Right lobe of liver (tissue), 6 donors: Measurements from ENCODE around the gene ADGRB3. TPM values are rescaled to one million over a fixed set of nuclear protein-coding genes. Genes with fewer than 3 reads are reported as not detected.

Experiments
- ATAC-seq, 4 donors: fragments of 200-7000 bp; cut with Tn5 transposase; one replicate each; pipeline ENCODE4 v1.9.1; 2020; ENCODE audit warnings: mild to moderate bottlenecking in 4 of 4, moderate library complexity in 4 of 4
- DNase-seq, 3 donors: peaks; one replicate each; pipeline ENCODE4 v3.0.0-alpha.2; 2020
- H3K27ac ChIP-seq, 3 donors: fragments of 200-600 bp; one replicate each; pipeline ENCODE4 v1.8.0; 2022
- H3K27me3 ChIP-seq, 2 donors: fragments of 200-600 bp; one replicate each; pipeline ENCODE4 v1.8.0; 2022
- H3K36me3 ChIP-seq, 4 donors: fragments of 200-600 bp; sonication (generic) in 1 of 4; one replicate each; pipeline versions ENCODE4 v1.5.1 to v1.8.0; 2017 to 2022; ENCODE audit warnings: control low read depth in 1 of 4
- H3K4me1 ChIP-seq, 4 donors: fragments of 200-600 bp; sonication (generic) in 1 of 4; one replicate each; pipeline versions ENCODE4 v1.5.1 to v1.8.0; 2017 to 2022; ENCODE audit warnings: control low read depth in 1 of 4
- H3K4me3 ChIP-seq, 3 donors: fragments of 200-600 bp; one replicate each; pipeline ENCODE4 v1.8.0; 2022
- H3K9me3 ChIP-seq, 4 donors: fragments of 200-600 bp; sonication (generic) in 1 of 4; one replicate each; pipeline versions ENCODE4 v1.5.1 to v1.8.0; 2017 to 2022; ENCODE audit warnings: control low read depth in 1 of 4
- POLR2A ChIP-seq: fragments of 450-650 bp; IDR thresholded peaks from one replicate; pipeline ENCODE4 v1.6.1; 2017; ENCODE audit warnings: antibody characterized with exemption, mild to moderate bottlenecking
- WGBS: methylation state at CpG from one replicate; pipeline ENCODE4 v1.1.6; 2018; ENCODE audit warnings: low coverage, low lambda C conversion rate; ENCODE audit not compliant: insufficient coverage; ENCODE audit errors: missing lambda C conversion rate; 5-methylcytosine and 5-hydroxymethylcytosine counted together
- intact Hi-C, 2 donors: fragments of 100-400 bp; cut with DNase I; formaldehyde crosslinking; loops; one replicate each; pipeline versions ENCODE4 v1.11.2 to v1.14.1; 2022
- total RNA-seq, 6 experiments: library from RNA; depleted of rRNA in 2 of 6; stranded (reverse); fragments of >200 nt in 2 of 6; fragmentation: NEBNext Ultra II Directional in 3 of 6; extraction: Animal tissue kit (Norgen Biotek cat#: 25700) in 3 of 6; gene quantifications; one replicate each; pipeline versions ENCODE4 v1.1.0 to v1.2.4, GENCODE V29; 2016 to 2023
- TF ChIP-seq, protein P1 (sequence below), 4 donors: fragments of 200-600 bp in 3 of 4; fragments of 450-650 bp in 1 of 4; IDR thresholded peaks; one replicate each; pipeline versions ENCODE4 v1.5.1 to v1.8.0; 2016 to 2022; ENCODE audit warnings: antibody characterized with exemption in 4 of 4, mild to moderate bottlenecking in 2 of 4
- donor health status: DM: no; HTN: yes; CAD: no.
- donor health status: DM: no; HTN: no; CAD: no.
- donor health status: DM: no; HTN: no; CAD: no.
- donor health status: DM: no; HTN: yes; CAD: no.
- donor health status: DM: no; HTN: yes; CAD: no.

Gene ADGRB3
- total RNA-seq, 6 experiments from 2014 or later, result 0.18 to 0.42 (median 0.24) TPM

DNA sequence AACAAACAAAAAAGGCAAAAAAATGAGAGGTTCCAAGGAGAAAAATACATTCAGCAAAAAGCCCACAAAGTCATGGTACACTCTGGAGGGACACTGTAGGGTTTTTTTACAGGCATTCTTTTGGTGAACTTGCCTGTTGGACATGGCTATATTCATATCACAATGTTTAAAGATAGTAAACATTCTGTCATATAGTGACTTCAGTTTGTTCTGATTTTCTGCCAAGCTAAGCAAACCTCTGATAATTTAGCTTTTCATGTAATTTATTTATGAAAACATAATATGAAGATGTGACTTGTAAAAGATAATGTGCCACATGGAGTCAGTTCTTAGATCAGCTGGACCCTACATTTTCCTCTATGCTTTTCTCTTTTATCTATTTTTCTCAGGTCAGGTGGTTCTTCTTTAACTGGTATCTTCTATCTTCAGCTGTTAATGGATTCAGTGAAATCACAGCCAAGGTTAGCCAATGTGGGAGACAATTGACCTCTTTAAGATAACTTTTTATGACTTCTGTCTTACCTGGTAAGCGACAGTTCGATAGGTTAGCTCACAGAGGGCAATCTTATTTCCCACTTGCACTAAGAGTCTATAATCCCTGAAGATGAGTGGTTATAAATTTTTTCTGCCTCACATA, 87.9 kb downstream of the ADGRB3 start:
- Histone ChIP-seq H3K27me3 (no peaks in the 10 kb centered on the region), H3K4me1 (peaks cover 0 to 19% (median 2%) of the 10 kb centered on the region in 4 donors), H3K9me3 (no peaks in the 10 kb centered on the region), H3K4me3 (no peak overlapping the region), H3K27ac (no peak overlapping the region), H3K36me3 (no peaks in the 10 kb centered on the region)
- ATAC-seq (no peak), DNase-seq (no peak)
- TF ChIP-seq POLR2A, result no peak
- TF ChIP-seq, protein P1, sequence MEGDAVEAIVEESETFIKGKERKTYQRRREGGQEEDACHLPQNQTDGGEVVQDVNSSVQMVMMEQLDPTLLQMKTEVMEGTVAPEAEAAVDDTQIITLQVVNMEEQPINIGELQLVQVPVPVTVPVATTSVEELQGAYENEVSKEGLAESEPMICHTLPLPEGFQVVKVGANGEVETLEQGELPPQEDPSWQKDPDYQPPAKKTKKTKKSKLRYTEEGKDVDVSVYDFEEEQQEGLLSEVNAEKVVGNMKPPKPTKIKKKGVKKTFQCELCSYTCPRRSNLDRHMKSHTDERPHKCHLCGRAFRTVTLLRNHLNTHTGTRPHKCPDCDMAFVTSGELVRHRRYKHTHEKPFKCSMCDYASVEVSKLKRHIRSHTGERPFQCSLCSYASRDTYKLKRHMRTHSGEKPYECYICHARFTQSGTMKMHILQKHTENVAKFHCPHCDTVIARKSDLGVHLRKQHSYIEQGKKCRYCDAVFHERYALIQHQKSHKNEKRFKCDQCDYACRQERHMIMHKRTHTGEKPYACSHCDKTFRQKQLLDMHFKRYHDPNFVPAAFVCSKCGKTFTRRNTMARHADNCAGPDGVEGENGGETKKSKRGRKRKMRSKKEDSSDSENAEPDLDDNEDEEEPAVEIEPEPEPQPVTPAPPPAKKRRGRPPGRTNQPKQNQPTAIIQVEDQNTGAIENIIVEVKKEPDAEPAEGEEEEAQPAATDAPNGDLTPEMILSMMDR (IDR thresholded peaks at IDR 0.05), result no peak
- intact Hi-C loops, result no loop called here
- 88% methylated on average over 2 of the region's 2 CpGs for WGBS

DNA sequence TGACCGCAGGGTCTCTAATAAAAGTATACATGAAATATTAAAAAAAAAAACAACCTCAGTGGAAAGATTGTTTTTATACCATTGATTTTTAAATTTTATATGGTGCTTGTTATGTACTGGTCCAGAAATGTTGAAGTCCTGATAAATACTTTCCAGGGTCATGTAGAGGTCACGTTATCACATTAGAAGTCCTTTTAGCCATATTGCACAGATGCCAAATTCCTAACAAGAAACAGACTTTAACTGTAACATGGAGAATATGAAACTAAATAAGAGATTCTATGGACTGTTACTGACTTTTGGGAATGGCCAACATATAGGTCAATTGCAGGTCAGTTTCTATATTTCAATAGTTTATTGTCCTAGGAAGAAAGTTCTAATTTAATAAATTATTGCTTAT, 89.0 kb downstream of the ADGRB3 start:
- Histone ChIP-seq H3K36me3 (no peaks in the 10 kb centered on the region), H3K27me3 (no peaks in the 10 kb centered on the region), H3K27ac (no peak overlapping the region), H3K4me3 (no peak overlapping the region), H3K4me1 (peaks cover 0 to 29% (median 2%) of the 10 kb centered on the region in 4 donors), H3K9me3 (no peaks in the 10 kb centered on the region)
- intact Hi-C loops, result no loop called here
- no peak for TF ChIP-seq POLR2A
- TF ChIP-seq, protein P1 (IDR thresholded peaks at IDR 0.05), result no peak
- DNase-seq, result no peak
- ATAC-seq, result no peak
- WGBS, result 74% methylated on average over 2 of the region's 2 CpGs

DNA sequence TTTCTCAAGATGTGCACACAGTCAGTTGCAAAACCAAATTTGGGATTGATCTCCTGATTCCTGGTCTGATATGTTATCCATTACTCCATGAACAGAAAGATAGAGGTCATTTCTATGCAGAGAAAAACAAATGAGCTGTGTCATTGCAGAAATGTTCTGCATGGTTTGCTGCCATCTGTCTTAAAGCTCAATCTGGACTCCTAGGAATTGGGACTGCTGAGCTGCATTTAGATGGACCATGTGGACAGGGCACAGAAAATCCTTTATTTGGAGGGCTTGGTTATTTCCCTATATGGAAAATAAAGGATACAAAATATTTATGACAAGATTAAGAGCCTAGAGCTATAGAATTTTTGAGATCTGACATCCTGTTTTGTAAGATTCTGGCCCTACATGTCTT, 91.3 kb downstream of the ADGRB3 start:
- intact Hi-C loops, result no loop called here
- ATAC-seq, result peak in 1 of 4 donors; percentile 23
- no peaks in the 10 kb centered on the region for H3K9me3 ChIP-seq
- H3K4me1 ChIP-seq, result peaks cover 0 to 31% (median 2%) of the 10 kb centered on the region in 4 donors
- H3K27me3 ChIP-seq, result no peaks in the 10 kb centered on the region
- DNase-seq, result no peak
- no peak overlapping the region for H3K27ac ChIP-seq
- no peaks in the 10 kb centered on the region for H3K36me3 ChIP-seq
- no peak overlapping the region for H3K4me3 ChIP-seq
- TF ChIP-seq POLR2A, result no peak
- TF ChIP-seq, protein P1 (IDR thresholded peaks at IDR 0.05), result no peak

DNA sequence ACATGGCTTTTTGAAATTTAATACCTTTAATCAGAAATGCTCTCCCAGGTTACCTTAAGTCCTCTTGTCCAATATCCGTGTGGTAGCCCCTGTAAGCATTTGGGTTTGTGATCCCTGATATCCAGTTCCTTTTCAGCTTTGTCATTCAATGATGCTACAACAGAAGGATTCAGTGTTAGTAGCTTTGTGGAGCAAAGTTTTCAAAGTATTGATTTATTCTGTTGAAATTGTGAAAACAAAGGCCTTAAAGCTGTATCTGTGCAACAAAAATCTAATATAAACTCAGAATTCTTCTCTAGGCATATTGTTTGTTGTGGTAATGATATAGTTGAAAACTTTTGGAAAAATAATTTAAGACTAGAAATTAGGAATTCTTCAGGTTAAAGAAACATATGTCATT, 91.9 kb downstream of the ADGRB3 start:
- ATAC-seq, result peak; percentile 50 to 81 (median 54)
- WGBS, result 13% methylated on average over 1 of the region's 1 CpG

More for the DNA sequence above, 91.9 kb downstream of the ADGRB3 start:
- H3K4me1 ChIP-seq, result peaks cover 0 to 31% (median 2%) of the 10 kb centered on the region in 4 donors
- peak overlapping the region in 1 of 3 donors; percentile 31 for H3K27ac ChIP-seq
- no peak for TF ChIP-seq POLR2A
- TF ChIP-seq, protein P1 (IDR thresholded peaks at IDR 0.05), result no peak
- intact Hi-C loops, result no loop called here
- no peak for DNase-seq
- no peaks in the 10 kb centered on the region for H3K27me3 ChIP-seq
- H3K4me3 ChIP-seq, result no peak overlapping the region
- no peaks in the 10 kb centered on the region for H3K9me3 ChIP-seq
- no peaks in the 10 kb centered on the region for H3K36me3 ChIP-seq
